GM12878 (cell line): ENCODE measurements around the gene C1QTNF12. TPM values are rescaled to one million over a fixed set of nuclear protein-coding genes. Genes with fewer than 3 reads are reported as not detected.

ENCODE experiments used
- ATAC-seq: fragments of 200-7000 bp; cut with Tn5 transposase; 3 replicates; pipeline ENCODE4 v1.9.1; 2020; ENCODE audit warnings: mild to moderate bottlenecking, moderate library complexity
- BruUV-seq: library from RNA; stranded (reverse); fragments of 400-500 nt; replicated peaks from 2 replicates; lab custom pipeline; 2021; lab: Mats Ljungman, UMichigan
- CTCF ChIA-PET: fragments of 300-600 bp; sonication (Branson Sonifier 250); formaldehyde crosslinking; extraction: SDS; loops from one replicate; lab custom pipeline; 2021; ENCODE audit warnings: inconsistent platforms; lab: Yijun Ruan, JAX
- POLR2A ChIA-PET: fragments of 350-600 bp; formaldehyde crosslinking; extraction: SDS; loops from one replicate; lab custom pipeline; 2021; ENCODE audit warnings: inconsistent platforms; lab: Charles Lee
- RAD21 ChIA-PET: fragments of 300-600 bp; sonication (Branson Sonifier 250); formaldehyde crosslinking; loops from one replicate; lab custom pipeline; 2023; ENCODE audit warnings: antibody characterized with exemption; ENCODE audit not compliant: unreplicated experiment; lab: Charles Lee
- SMC1A ChIA-PET: fragments of 300-600 bp; sonication (Branson Sonifier 250); formaldehyde crosslinking; loops from one replicate; lab custom pipeline; 2023; ENCODE audit not compliant: unreplicated experiment, uncharacterized antibody; lab: Charles Lee
- DNase-seq: peaks from one replicate; pipeline ENCODE4 v3.0.0-alpha.2; 2011; ENCODE audit warnings: low read depth, low spot score
- FAIRE-seq: peaks from 3 replicates; lab custom pipeline; 2011; peaks lifted over from hg19 to GRCh38; lab: Jason Lieb, UNC
- H2AFZ ChIP-seq: 2 replicates; pipeline ENCODE4 v1.6.0; 2011; ENCODE audit warnings: low read depth, low read length, control low read depth; ENCODE audit not compliant: control insufficient read depth
- H3K27ac ChIP-seq: 2 replicates; pipeline ENCODE4 v1.5.1; 2011; ENCODE audit warnings: control low read depth; ENCODE audit not compliant: control insufficient read depth, insufficient read depth
- H3K27me3 ChIP-seq, 2 experiments: replicated peaks in 1 of 2; 2 replicates each; pipeline versions ENCODE4 v1.6.0 to v1.6.1; 2011; ENCODE audit warnings: low read length in 1 of 2; ENCODE audit not compliant: control insufficient read depth in 2 of 2, insufficient read depth in 2 of 2
- H3K36me3 ChIP-seq, 2 experiments: 2 replicates each; pipeline ENCODE4 v1.5.1; 2011; ENCODE audit warnings: low read length in 1 of 2; ENCODE audit not compliant: control insufficient read depth in 2 of 2, insufficient read depth in 2 of 2
- H3K4me1 ChIP-seq: 2 replicates; pipeline ENCODE4 v1.6.1; 2011; ENCODE audit warnings: mild to moderate bottlenecking, low read length, moderate library complexity, mixed read lengths; ENCODE audit not compliant: control insufficient read depth, insufficient read depth
- H3K4me2 ChIP-seq: 2 replicates; pipeline ENCODE4 v1.6.0; 2011; ENCODE audit warnings: control low read depth; ENCODE audit not compliant: control insufficient read depth, insufficient read depth
- H3K4me3 ChIP-seq: fragments of 200-600 bp; sonication (generic); 2 replicates; pipeline ENCODE4 v1.5.1; 2016
- H3K79me2 ChIP-seq: 2 replicates; pipeline ENCODE4 v1.6.0; 2011; ENCODE audit warnings: low read length; ENCODE audit not compliant: control insufficient read depth, insufficient read depth
- H3K9ac ChIP-seq: 2 replicates; pipeline ENCODE4 v1.8.0; 2011; ENCODE audit warnings: low read length, control low read depth, mixed read lengths; ENCODE audit not compliant: control insufficient read depth, insufficient read depth
- H3K9me3 ChIP-seq: replicated peaks from 3 replicates; pipeline ENCODE4 v1.5.1; 2011; ENCODE audit warnings: mild to moderate bottlenecking, low read length; ENCODE audit not compliant: control insufficient read depth, insufficient read depth
- H4K20me1 ChIP-seq: 2 replicates; pipeline ENCODE4 v1.6.0; 2011; ENCODE audit not compliant: control insufficient read depth, insufficient read depth
- BHLHE40 ChIP-seq, 2 experiments: fragments of 450-650 bp in 1 of 2; IDR thresholded peaks; 2 replicates each; pipeline ENCODE4 v1.6.1; 2011 to 2017; ENCODE audit warnings: low read depth in 2 of 2, borderline replicate concordance in 1 of 2, improper control_type of control experiment in 1 of 2, low read length in 1 of 2, mild to moderate bottlenecking in 1 of 2
- CBFB ChIP-seq: IDR thresholded peaks from 2 replicates; pipeline ENCODE4 v1.6.1; 2016; ENCODE audit warnings: antibody characterized with exemption, low read depth
- DPF2 ChIP-seq: fragments of 450-650 bp; IDR thresholded peaks from 2 replicates; pipeline ENCODE4 v1.6.1; 2017; ENCODE audit warnings: mild to moderate bottlenecking
- GATAD2B ChIP-seq: fragments of 450-650 bp; conservative IDR thresholded peaks from 2 replicates; pipeline ENCODE4 v1.6.1; 2017; ENCODE audit warnings: low read depth, mild to moderate bottlenecking, moderate library complexity
- HDGF ChIP-seq: fragments of 450-650 bp; IDR thresholded peaks from 2 replicates; pipeline ENCODE4 v1.6.1; 2016; ENCODE audit warnings: antibody characterized with exemption
- IKZF1 ChIP-seq: fragments of 450-650 bp; conservative IDR thresholded peaks from 2 replicates; pipeline ENCODE4 v1.6.1; 2017; ENCODE audit warnings: antibody characterized with exemption, mild to moderate bottlenecking
- KAT2A ChIP-seq: conservative IDR thresholded peaks from 2 replicates; pipeline ENCODE4 v1.6.1; 2011; ENCODE audit warnings: low read depth, low read length; ENCODE audit not compliant: control insufficient read depth
- MEF2B ChIP-seq: fragments of 450-650 bp; IDR thresholded peaks from 2 replicates; pipeline ENCODE4 v1.6.1; 2018; ENCODE audit warnings: mild to moderate bottlenecking, moderate library complexity; ENCODE audit not compliant: partially characterized antibody, poor library complexity, severe bottlenecking
- NFYA ChIP-seq: IDR thresholded peaks from 2 replicates; pipeline ENCODE4 v1.6.1; 2011; ENCODE audit warnings: low read depth, mild to moderate bottlenecking, low read length, improper control_type of control experiment, borderline replicate concordance
- NR2C1 ChIP-seq: fragments of 450-650 bp; IDR thresholded peaks from 2 replicates; pipeline ENCODE4 v1.6.1; 2017; ENCODE audit warnings: antibody characterized with exemption, mild to moderate bottlenecking, moderate library complexity
- POLR2A ChIP-seq: IDR thresholded peaks from 2 replicates; pipeline ENCODE4 v1.6.1; 2011; ENCODE audit warnings: low read depth, mild to moderate bottlenecking, low read length
- RUNX3 ChIP-seq: IDR thresholded peaks from 2 replicates; pipeline ENCODE4 v1.6.1; 2012; ENCODE audit warnings: low read length, inconsistent platforms
- WGBS: methylation state at CpG from one replicate; pipeline ENCODE4 v1.1.6; 2016; ENCODE audit warnings: low lambda C conversion rate; ENCODE audit not compliant: insufficient replicate concordance, insufficient coverage; ENCODE audit errors: missing lambda C conversion rate; 5-methylcytosine and 5-hydroxymethylcytosine counted together
- in situ Hi-C: fragments of 300-500 bp; cut with MboI; formaldehyde crosslinking; loops from 9 replicates; pipeline ENCODE4 v1.14.3; 2018; ENCODE audit warnings: mixed read lengths
- intact Hi-C: fragments of 100-400 bp; cut with micrococcal nuclease; formaldehyde crosslinking; loops from one replicate; pipeline ENCODE4 v1.14.2; 2022; ENCODE audit not compliant: unreplicated experiment
- polyA plus RNA-seq, 11 experiments: library from polyadenylated mRNA; depleted of rRNA in 4 of 11; unstranded in 6 of 11; stranded (reverse) in 5 of 11; fragments of >200 nt; fragmentation: Nextera tagmentation in 4 of 11; fragmentation: Illumina TruSeq in 1 of 11; extraction: Ambion mirVana in 4 of 11; extraction: Trizol in 1 of 11; gene quantifications; 1 replicate in 1 of 11; 2 replicates in 10 of 11; pipeline versions ENCODE4 v1.2.1 to v1.2.3, GENCODE V29; 2011 to 2016; ENCODE audit warnings: inconsistent platforms in 2 of 11, missing spikeins in 2 of 11, low read depth in 1 of 11
- total RNA-seq, 4 experiments: library from RNA; depleted of rRNA in 3 of 4; stranded (reverse); fragments of >200 nt in 3 of 4; fragmentation: Illumina TruSeq in 1 of 4; extraction: Trizol in 1 of 4; gene quantifications; 2 replicates each; pipeline versions ENCODE4 v1.2.1 to v1.2.3, GENCODE V29; 2013 to 2021
- TF ChIP-seq, protein P1 (sequence below): IDR thresholded peaks from 2 replicates; pipeline ENCODE4 v1.6.1; 2011; ENCODE audit warnings: borderline replicate concordance, low read depth, mild to moderate bottlenecking, moderate library complexity, mixed read lengths, low read length; ENCODE audit not compliant: insufficient read depth; ENCODE audit errors: extremely low read length
- TF ChIP-seq, protein P2 (sequence below): fragments of 450-650 bp; IDR thresholded peaks from 2 replicates; pipeline ENCODE4 v1.6.1; 2017; ENCODE audit warnings: mild to moderate bottlenecking, moderate library complexity

The C1QTNF12 gene
- total and polyA plus RNA-seq, 10 of the 15 experiments (the other 5 are each of a cell fraction or from before 2014, with no cell fraction given) = 0.17 to 1.0 (median 0.31) TPM; not detected in 5

DNA sequence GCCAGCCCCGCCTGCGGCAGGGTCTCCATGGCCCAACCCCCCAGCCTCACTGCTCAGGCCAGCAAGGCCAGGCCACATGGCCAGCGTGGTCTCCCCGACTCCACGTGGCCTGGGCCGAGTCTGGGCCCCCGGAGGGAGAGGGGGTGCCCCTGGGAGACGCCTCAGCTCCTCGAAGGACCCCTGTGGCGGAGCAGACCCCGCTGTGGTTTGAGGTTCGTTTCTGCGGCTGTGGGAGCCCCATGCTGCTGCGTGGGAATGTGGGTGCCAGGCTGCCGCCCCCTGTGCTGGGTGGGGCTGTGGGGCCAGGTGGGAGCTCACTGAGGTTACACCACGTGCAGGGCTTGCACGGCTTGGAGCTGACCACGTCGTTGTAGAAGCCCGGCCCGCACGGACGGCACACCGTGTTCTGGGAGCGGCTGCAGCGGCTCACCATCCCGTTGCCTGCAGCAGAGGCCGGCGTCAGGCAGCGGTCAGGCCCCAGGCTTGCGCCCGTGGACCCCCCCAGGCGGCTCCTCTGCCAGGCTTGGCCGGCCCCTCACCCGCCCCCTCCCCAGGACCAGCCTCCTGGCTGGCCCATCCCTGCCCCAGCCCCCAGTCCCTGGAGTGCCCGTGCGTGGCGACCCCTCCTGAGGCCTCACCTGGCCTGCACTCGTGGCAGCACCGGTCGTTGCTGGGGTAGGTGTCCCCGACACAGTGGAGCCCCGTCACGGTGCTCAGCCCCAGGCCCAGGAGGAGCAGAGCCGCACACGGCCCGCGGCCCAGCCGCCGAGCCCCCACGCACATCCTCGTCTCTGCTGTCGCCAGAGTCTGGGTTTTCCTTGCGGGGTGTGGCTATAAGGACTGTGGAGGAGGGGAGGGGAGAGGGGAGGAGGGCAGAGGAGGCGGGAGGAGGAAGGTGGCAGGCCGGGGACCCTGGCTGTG lies 32.9 kb downstream of the C1QTNF12 start, which contains the start of gene TNFRSF4:
TNFRSF4 (minus strand) TSS at position 809 of the 921 bp plus-strand sequence; CDS start at position 783, 26 bp downstream.
- no peak for DNase-seq
- Histone ChIP-seq H3K4me1 (peaks cover 34% of the 10 kb centered on the region), H3K27ac (peak within 1 kb of the TSS; percentile 42), H3K9me3 (no peaks in the 10 kb centered on the region; the same call in 2 of the 3 replicates), H2AFZ (peak within 1 kb of the TSS; percentile 39; the same call in 1 of the 2 replicates), H3K27me3 (no peaks in the 10 kb centered on the region), H3K36me3 (peaks cover 0 to 16% of the 10 kb centered on the region in 2 experiments; a peak in 3 of 4 replicates), H4K20me1 (no peaks in the 10 kb centered on the region), H3K9ac (no peak within 1 kb of the TSS), H3K4me2 (peak within 1 kb of the TSS; percentile 62), H3K4me3 (peak within 1 kb of the TSS; percentile 27; the same call in 1 of the 2 replicates), H3K79me2 (no peaks in the 10 kb centered on the region)
- RAD21 ChIA-PET = interaction anchor here (0.6 to 2.5 kb wide), 5 partner anchors 18 to 207 kb away, joined by 3 to 10 read pairs (median 9); no protein-coding TSS in a partner anchor
- peak; percentile 13 for TF ChIP-seq MEF2B
- TF ChIP-seq NFYA = no peak
- peak; percentile 70 for TF ChIP-seq GATAD2B
- TF ChIP-seq CBFB = 0 out of 2 replicates have a peak, but pooled peaks have one; percentile 8
- TF ChIP-seq, protein P1, sequence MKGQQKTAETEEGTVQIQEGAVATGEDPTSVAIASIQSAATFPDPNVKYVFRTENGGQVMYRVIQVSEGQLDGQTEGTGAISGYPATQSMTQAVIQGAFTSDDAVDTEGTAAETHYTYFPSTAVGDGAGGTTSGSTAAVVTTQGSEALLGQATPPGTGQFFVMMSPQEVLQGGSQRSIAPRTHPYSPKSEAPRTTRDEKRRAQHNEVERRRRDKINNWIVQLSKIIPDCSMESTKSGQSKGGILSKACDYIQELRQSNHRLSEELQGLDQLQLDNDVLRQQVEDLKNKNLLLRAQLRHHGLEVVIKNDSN = peak; percentile 14
- TF ChIP-seq NR2C1 = no peak
- TF ChIP-seq IKZF1 = peak; percentile 3; the same call in 1 of the 2 replicates
- TF ChIP-seq DPF2 = 0 out of 2 replicates have a peak, but pooled peaks have one; percentile 5
- TF ChIP-seq KAT2A = no peak
- peak; percentile 17 to 77; a peak in 3 of 4 replicates for TF ChIP-seq BHLHE40 (IDR thresholded peaks at IDR 0.05; ENCODE audit: borderline replicate concordance in 1 of 2, low read depth in 2 of 2, low read length in 1 of 2)
- TF ChIP-seq, protein P2, sequence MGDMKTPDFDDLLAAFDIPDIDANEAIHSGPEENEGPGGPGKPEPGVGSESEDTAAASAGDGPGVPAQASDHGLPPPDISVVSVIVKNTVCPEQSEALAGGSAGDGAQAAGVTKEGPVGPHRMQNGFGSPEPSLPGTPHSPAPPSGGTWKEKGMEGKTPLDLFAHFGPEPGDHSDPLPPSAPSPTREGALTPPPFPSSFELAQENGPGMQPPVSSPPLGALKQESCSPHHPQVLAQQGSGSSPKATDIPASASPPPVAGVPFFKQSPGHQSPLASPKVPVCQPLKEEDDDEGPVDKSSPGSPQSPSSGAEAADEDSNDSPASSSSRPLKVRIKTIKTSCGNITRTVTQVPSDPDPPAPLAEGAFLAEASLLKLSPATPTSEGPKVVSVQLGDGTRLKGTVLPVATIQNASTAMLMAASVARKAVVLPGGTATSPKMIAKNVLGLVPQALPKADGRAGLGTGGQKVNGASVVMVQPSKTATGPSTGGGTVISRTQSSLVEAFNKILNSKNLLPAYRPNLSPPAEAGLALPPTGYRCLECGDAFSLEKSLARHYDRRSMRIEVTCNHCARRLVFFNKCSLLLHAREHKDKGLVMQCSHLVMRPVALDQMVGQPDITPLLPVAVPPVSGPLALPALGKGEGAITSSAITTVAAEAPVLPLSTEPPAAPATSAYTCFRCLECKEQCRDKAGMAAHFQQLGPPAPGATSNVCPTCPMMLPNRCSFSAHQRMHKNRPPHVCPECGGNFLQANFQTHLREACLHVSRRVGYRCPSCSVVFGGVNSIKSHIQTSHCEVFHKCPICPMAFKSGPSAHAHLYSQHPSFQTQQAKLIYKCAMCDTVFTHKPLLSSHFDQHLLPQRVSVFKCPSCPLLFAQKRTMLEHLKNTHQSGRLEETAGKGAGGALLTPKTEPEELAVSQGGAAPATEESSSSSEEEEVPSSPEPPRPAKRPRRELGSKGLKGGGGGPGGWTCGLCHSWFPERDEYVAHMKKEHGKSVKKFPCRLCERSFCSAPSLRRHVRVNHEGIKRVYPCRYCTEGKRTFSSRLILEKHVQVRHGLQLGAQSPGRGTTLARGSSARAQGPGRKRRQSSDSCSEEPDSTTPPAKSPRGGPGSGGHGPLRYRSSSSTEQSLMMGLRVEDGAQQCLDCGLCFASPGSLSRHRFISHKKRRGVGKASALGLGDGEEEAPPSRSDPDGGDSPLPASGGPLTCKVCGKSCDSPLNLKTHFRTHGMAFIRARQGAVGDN = peak; percentile 32
- TF ChIP-seq RUNX3 = peak; percentile 42
- TF ChIP-seq HDGF = peak; percentile 68; the same call in 1 of the 2 replicates
- 0 out of 2 replicates have a peak, but pooled peaks have one; percentile 34 for TF ChIP-seq POLR2A
- FAIRE-seq = no peak
- in situ Hi-C loops = no loop called here
- POLR2A ChIA-PET = interaction anchor here (0.8 to 2.2 kb wide), 2 partner anchors 17 to 42 kb away, joined by 3 to 7 read pairs; no protein-coding TSS in a partner anchor
- peak; percentile 20 for ATAC-seq
- intact Hi-C loops = no loop called here
- BruUV-seq = no TSS peak
- SMC1A ChIA-PET = interaction anchor here (0.6 to 1.4 kb wide), 2 partner anchors 25 to 91 kb away, joined by 3 read pairs; no protein-coding TSS in a partner anchor
- 11% methylated on average over 46 of the region's 56 CpGs for WGBS
- CTCF ChIA-PET = interaction anchor here (1.9 to 2.2 kb wide), 2 partner anchors 17 to 91 kb away, joined by 6 to 8 read pairs; no protein-coding TSS in a partner anchor
